ENCODE data around the gene ABCB9.

- TF ChIP-seq CTCF (IDR thresholded peaks at IDR 0.05) (no peak), EP300 (IDR thresholded peaks at IDR 0.05) (no peak)
These were observed 6.1 kb downstream of the ABCB9 start for GRCh38 chr12:122960193-122960569.

Data from upper lobe of left lung (tissue), 4 donors.